Panc1 (cell line): ENCODE data around the gene ARHGAP25. TPM values are rescaled to one million over a fixed set of nuclear protein-coding genes. Genes with fewer than 3 reads are reported as not detected.

ENCODE experiments used
- ATAC-seq: fragments of 200-7000 bp; cut with Tn5 transposase; 2 replicates; pipeline ENCODE4 v1.9.1; 2020; ENCODE audit warnings: mild to moderate bottlenecking, moderate library complexity
- BruUV-seq: library from RNA; stranded (reverse); fragments of 400-500 nt; replicated peaks from 2 replicates; lab custom pipeline; 2021; lab: Mats Ljungman, UMichigan
- CTCF ChIA-PET: fragments of 300-600 bp; sonication (Branson Sonifier 250); formaldehyde crosslinking; loops from one replicate; lab custom pipeline; 2022; ENCODE audit warnings: antibody characterized with exemption; lab: Charles Lee
- POLR2A ChIA-PET: fragments of 300-600 bp; sonication (Branson Sonifier 250); formaldehyde crosslinking; loops from one replicate; lab custom pipeline; 2022; ENCODE audit warnings: antibody characterized with exemption; lab: Charles Lee
- DNase-seq: peaks from one replicate; pipeline ENCODE4 v3.0.0-alpha.2; 2010; ENCODE audit warnings: low read depth, low spot score
- H3K27ac ChIP-seq: 2 replicates; pipeline ENCODE4 v1.5.1; 2011; ENCODE audit warnings: mild to moderate bottlenecking, low read length, inconsistent platforms
- H3K27me3 ChIP-seq: fragments of 200-500 bp; sonication (Bioruptor generic); 2 replicates; pipeline ENCODE4 v1.6.0; 2014; ENCODE audit warnings: low read length, inconsistent platforms; ENCODE audit not compliant: control insufficient read depth, insufficient read depth
- H3K36me3 ChIP-seq: fragments of 200-500 bp; sonication (Bioruptor generic); 2 replicates; pipeline ENCODE4 v1.5.1; 2014; ENCODE audit warnings: inconsistent platforms, mild to moderate bottlenecking, low read length, moderate library complexity; ENCODE audit not compliant: control insufficient read depth, insufficient read depth
- H3K4me1 ChIP-seq: 2 replicates; pipeline ENCODE4 v1.5.1; 2011; ENCODE audit warnings: inconsistent platforms, mild to moderate bottlenecking, low read length, moderate library complexity; ENCODE audit not compliant: control insufficient read depth, insufficient read depth
- H3K4me3 ChIP-seq, 2 experiments: 2 replicates each; pipeline ENCODE4 v1.5.1; 2011 to 2012; ENCODE audit warnings: low read depth in 2 of 2, low read length in 2 of 2, mild to moderate bottlenecking in 2 of 2, inconsistent platforms in 1 of 2, moderate library complexity in 1 of 2
- H3K9me3 ChIP-seq: fragments of 200-500 bp; sonication (Bioruptor generic); 2 replicates; pipeline ENCODE4 v1.5.1; 2014; ENCODE audit warnings: low read depth, mild to moderate bottlenecking, inconsistent platforms, low read length, moderate library complexity; ENCODE audit not compliant: control insufficient read depth, insufficient read depth
- CTCF ChIP-seq: fragments of 450-650 bp; IDR thresholded peaks from 2 replicates; pipeline ENCODE4 v1.5.1; 2017; ENCODE audit warnings: mild to moderate bottlenecking
- POLR2AphosphoS5 ChIP-seq: IDR thresholded peaks from 2 replicates; pipeline ENCODE4 v1.6.1; 2012; ENCODE audit warnings: mild to moderate bottlenecking, low read depth, low read length, moderate library complexity
- REST ChIP-seq, 2 experiments: IDR thresholded peaks; 2 replicates each; pipeline ENCODE4 v1.6.1; 2011 to 2012; ENCODE audit warnings: low read depth in 2 of 2, control low read depth in 1 of 2, low read length in 1 of 2, mild to moderate bottlenecking in 1 of 2, moderate library complexity in 1 of 2; ENCODE audit not compliant: insufficient read depth in 1 of 2
- SIN3A ChIP-seq: IDR thresholded peaks from 2 replicates; pipeline ENCODE4 v1.6.1; 2012; ENCODE audit warnings: low read depth, mild to moderate bottlenecking, low read length, moderate library complexity, borderline replicate concordance; ENCODE audit not compliant: insufficient read depth
- TCF7L2 ChIP-seq: IDR thresholded peaks from 2 replicates; pipeline ENCODE4 v1.6.1; 2011; ENCODE audit warnings: mild to moderate bottlenecking, low read depth, low read length, inconsistent platforms
- in situ Hi-C: cut with HindIII; loops from 2 replicates; pipeline ENCODE4 v1.10.0; 2016; ENCODE audit warnings: low sequenced_read_pairs, low pct_unique_long_range_greater_than_20kb
- intact Hi-C: fragments of 100-400 bp; cut with micrococcal nuclease; formaldehyde crosslinking; loops from one replicate; pipeline ENCODE4 v1.10.0; 2022; ENCODE audit not compliant: unreplicated experiment
- total RNA-seq: library from RNA; stranded (reverse); gene quantifications from one replicate; pipeline ENCODE4 v1.2.1, GENCODE V29; 2021; ENCODE audit not compliant: unreplicated experiment

ARHGAP25 gene
- total RNA-seq, 1 experiment from 2014 or later = 0.49 TPM

GRCh38 chr2:68716604-68717304 is 17.9 kb upstream of the ARHGAP25 start:
- no peak for ATAC-seq
- no peak for DNase-seq
- H3K4me1 ChIP-seq = peaks cover 3% of the 10 kb centered on the region
- H3K4me3 ChIP-seq = no peak overlapping the region
- intact Hi-C loops (no loop called here), in situ Hi-C loops (no loop called here)
- POLR2A ChIA-PET = no interaction called here
- CTCF ChIA-PET = no interaction called here
- TF ChIP-seq REST (IDR thresholded peaks at IDR 0.05; ENCODE audit: insufficient read depth in 1 of 2, low read depth in 2 of 2, low read length in 1 of 2) = no peak
- no peak for TF ChIP-seq SIN3A
- no peak for TF ChIP-seq TCF7L2
- no peak for TF ChIP-seq CTCF
- no peak for TF ChIP-seq POLR2AphosphoS5
- H3K27me3 ChIP-seq = no peaks in the 10 kb centered on the region
- BruUV-seq = no TSS peak
- no peaks in the 10 kb centered on the region for H3K36me3 ChIP-seq
- no peak overlapping the region for H3K27ac ChIP-seq
- no peaks in the 10 kb centered on the region for H3K9me3 ChIP-seq

- in situ Hi-C loops = no loop called here
- CTCF ChIA-PET = interaction anchor here (0.7 kb wide), 1 partner anchor 34 kb away, joined by 5 read pairs; no protein-coding TSS in a partner anchor
These were observed 17.3 kb upstream of the ARHGAP25 start for GRCh38 chr2:68717305-68717661.

More at GRCh38 chr2:68717305-68717661, 17.3 kb upstream of the ARHGAP25 start:
- H3K36me3 ChIP-seq = no peaks in the 10 kb centered on the region
- H3K4me1 ChIP-seq = peaks cover 6% of the 10 kb centered on the region
- no TSS peak for BruUV-seq
- no peak overlapping the region for H3K27ac ChIP-seq
- DNase-seq = no peak
- POLR2A ChIA-PET = interaction anchor here (0.6 kb wide), 1 partner anchor 29 kb away, joined by 3 read pairs; no protein-coding TSS in a partner anchor
- no peak for TF ChIP-seq CTCF
- TF ChIP-seq TCF7L2 = no peak
- no peak for TF ChIP-seq SIN3A
- TF ChIP-seq POLR2AphosphoS5 = no peak
- no peak for TF ChIP-seq REST (IDR thresholded peaks at IDR 0.05; ENCODE audit: insufficient read depth in 1 of 2, low read depth in 2 of 2, low read length in 1 of 2)
- intact Hi-C loops = no loop called here
- H3K27me3 ChIP-seq = no peaks in the 10 kb centered on the region
- H3K9me3 ChIP-seq = no peaks in the 10 kb centered on the region
- ATAC-seq = no peak
- no peak overlapping the region for H3K4me3 ChIP-seq
